HFFc6 (cell line): ENCODE measurements around the gene NUMA1. TPM values are rescaled to one million over a fixed set of nuclear protein-coding genes. Genes with fewer than 3 reads are reported as not detected.
A peak's percentile ranks its signal among the peaks of the same experiment; 100 is the strongest.

ENCODE experiments used
- DNase-seq: peaks from one replicate; pipeline ENCODE4 v3.0.0-alpha.2; 2018
- H3K27ac Mint-ChIP-seq: 2 replicates; pipeline ENCODE4 v1.8.0; 2020; ENCODE audit warnings: mild to moderate bottlenecking, mixed read lengths
- H3K27me3 Mint-ChIP-seq: 2 replicates; pipeline ENCODE4 v1.8.0; 2021; ENCODE audit warnings: mild to moderate bottlenecking, moderate library complexity, mixed read lengths; ENCODE audit not compliant: insufficient read depth
- H3K36me3 Mint-ChIP-seq: 2 replicates; pipeline ENCODE4 v1.8.0; 2021; ENCODE audit warnings: low read depth, mixed read lengths
- H3K4me1 Mint-ChIP-seq: 2 replicates; pipeline ENCODE4 v1.8.0; 2020; ENCODE audit warnings: low read depth, mixed read lengths
- H3K4me3 Mint-ChIP-seq: 2 replicates; pipeline ENCODE4 v1.8.0; 2020; ENCODE audit warnings: mild to moderate bottlenecking, moderate library complexity, mixed read lengths
- H3K9me3 Mint-ChIP-seq: 2 replicates; pipeline ENCODE4 v1.8.0; 2020; ENCODE audit warnings: mild to moderate bottlenecking, mixed read lengths
- CTCF ChIP-seq: fragments of 200-600 bp; sonication (generic); IDR thresholded peaks from 2 replicates; pipeline ENCODE4 v1.5.0; 2021; ENCODE audit warnings: antibody characterized with exemption, mild to moderate bottlenecking
- total RNA-seq, 6 experiments: library from RNA; stranded (reverse); fragmentation: NEBNext Ultra II Directional; extraction: Animal tissue kit (Norgen Biotek cat#: 25700); gene quantifications; 2 replicates in 1 of 6; 3 replicates in 5 of 6; pipeline ENCODE4 v1.2.3, GENCODE V29; 2021

The NUMA1 gene
- total RNA-seq, 6 experiments from 2014 or later: 127 to 148 (median 137) TPM

DNA sequence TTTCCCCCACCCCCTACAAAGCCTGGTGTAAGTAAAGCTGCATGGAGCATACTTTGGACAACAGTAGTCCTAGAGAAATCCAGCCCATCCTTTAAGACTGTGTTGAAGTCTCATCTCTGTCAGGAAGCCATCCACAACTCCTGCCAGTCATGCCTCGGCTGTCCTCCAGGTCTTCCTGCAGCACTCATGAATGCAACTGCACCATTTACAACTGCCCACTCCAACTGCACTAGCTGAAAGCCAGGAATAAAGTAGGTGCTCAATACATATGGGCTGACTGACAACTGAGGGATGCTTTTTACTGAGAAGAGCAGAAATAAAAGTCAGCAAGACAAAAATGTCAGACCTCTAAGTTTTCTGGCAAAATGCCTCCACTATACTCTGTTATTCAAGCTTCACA, 54.3 kb downstream of the NUMA1 start:
- no peak for DNase-seq

DNA sequence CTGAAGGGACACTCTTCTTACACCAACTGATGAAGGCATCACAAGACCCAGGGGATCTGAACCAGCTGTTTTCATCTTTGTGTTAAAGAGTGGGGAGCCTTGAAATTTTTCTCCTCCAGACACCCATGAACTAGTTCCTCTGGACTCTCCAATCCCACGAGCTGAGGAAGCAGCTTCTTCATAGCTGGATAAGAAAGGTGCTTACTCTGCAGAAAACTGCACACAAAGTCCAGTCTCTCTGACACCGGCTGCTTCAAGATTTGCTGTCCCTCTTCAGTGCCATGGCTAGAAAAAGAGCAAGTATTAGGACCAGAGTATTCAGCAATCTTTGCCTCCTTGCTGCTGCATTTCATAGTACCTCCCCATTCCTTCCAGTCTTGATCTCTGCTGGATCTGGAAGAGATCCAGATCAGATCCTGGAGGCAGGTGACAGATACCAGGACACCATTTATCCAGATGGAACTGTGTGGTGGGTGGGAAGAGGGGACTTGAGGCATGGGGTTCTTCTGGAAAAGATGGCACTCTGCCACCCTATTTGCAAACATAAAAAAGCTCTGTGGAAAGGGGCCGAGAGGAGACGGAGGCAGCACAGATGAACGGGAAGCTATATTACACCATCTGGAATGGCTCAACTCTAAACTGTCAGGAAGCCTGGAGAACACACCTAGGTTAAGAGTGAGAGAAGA, 56.1 kb downstream of the NUMA1 start:
- H3K27me3 Mint-ChIP-seq: peaks cover 1% of the 10 kb centered on the region; the same call in 1 of the 2 replicates
- H3K27ac Mint-ChIP-seq: peak overlapping the region; percentile 95
- H3K36me3 Mint-ChIP-seq: peaks cover 39% of the 10 kb centered on the region
- H3K4me1 Mint-ChIP-seq: peaks cover 57% of the 10 kb centered on the region
- H3K4me3 Mint-ChIP-seq: no peak overlapping the region
- DNase-seq: no peak
- H3K9me3 Mint-ChIP-seq: no peaks in the 10 kb centered on the region
- no peak for TF ChIP-seq CTCF

More for the DNA sequence above, 54.3 kb downstream of the NUMA1 start:
- H3K4me1 Mint-ChIP-seq: peaks cover 64% of the 10 kb centered on the region
- H3K9me3 Mint-ChIP-seq: no peaks in the 10 kb centered on the region
- peaks cover 1% of the 10 kb centered on the region; the same call in 1 of the 2 replicates for H3K27me3 Mint-ChIP-seq
- TF ChIP-seq CTCF: no peak
- H3K27ac Mint-ChIP-seq: peak overlapping the region; percentile 95
- H3K4me3 Mint-ChIP-seq: no peak overlapping the region
- H3K36me3 Mint-ChIP-seq: peaks cover 27% of the 10 kb centered on the region

GRCh38 chr11:72023335-72023734, 57.0 kb downstream of the NUMA1 start:
- peak overlapping the region; percentile 95; the same call in 1 of the 2 replicates for H3K27ac Mint-ChIP-seq
- H3K36me3 Mint-ChIP-seq: peaks cover 38% of the 10 kb centered on the region
- peaks cover 1% of the 10 kb centered on the region; the same call in 1 of the 2 replicates for H3K27me3 Mint-ChIP-seq
- no peak overlapping the region for H3K4me3 Mint-ChIP-seq
- no peak for DNase-seq
- peaks cover 49% of the 10 kb centered on the region for H3K4me1 Mint-ChIP-seq
- TF ChIP-seq CTCF: no peak
- H3K9me3 Mint-ChIP-seq: no peaks in the 10 kb centered on the region

GRCh38 chr11:72018171-72018570, 62.2 kb downstream of the NUMA1 start:
- no peaks in the 10 kb centered on the region for H3K9me3 Mint-ChIP-seq
- peaks cover 55% of the 10 kb centered on the region for H3K36me3 Mint-ChIP-seq
- DNase-seq: no peak
- peaks cover 17% of the 10 kb centered on the region for H3K27me3 Mint-ChIP-seq
- H3K27ac Mint-ChIP-seq: no peak overlapping the region
- no peak overlapping the region for H3K4me3 Mint-ChIP-seq
- TF ChIP-seq CTCF: no peak
- peaks cover 2% of the 10 kb centered on the region; the same call in 1 of the 2 replicates for H3K4me1 Mint-ChIP-seq

GRCh38 chr11:72015511-72016061, 64.8 kb downstream of the NUMA1 start:
- peaks cover 17% of the 10 kb centered on the region for H3K27me3 Mint-ChIP-seq
- no peak overlapping the region for H3K4me3 Mint-ChIP-seq
- peaks cover 52% of the 10 kb centered on the region for H3K36me3 Mint-ChIP-seq
- H3K27ac Mint-ChIP-seq: peak overlapping the region; percentile 47; the same call in 1 of the 2 replicates
- no peak for DNase-seq
- no peaks in the 10 kb centered on the region for H3K9me3 Mint-ChIP-seq
- no peaks in the 10 kb centered on the region for H3K4me1 Mint-ChIP-seq
- peak; percentile 62 for TF ChIP-seq CTCF
